Activated CD8-positive, alpha-beta memory T cell treated with anti-CD3 and anti-CD28 coated beads, Interleukin-2, amount 10 ng/mL, durations not matched to agents 7 days and 5 days (primary cell): ENCODE results near the gene ECI1. TPM values are rescaled to one million over a fixed set of nuclear protein-coding genes. Genes with fewer than 3 reads are reported as not detected.

Experiments
- ATAC-seq: fragments of 150-1000 bp; cut with Tn5 transposase; one replicate; pipeline ENCODE4 v1.10.0; 2021; ENCODE audit warnings: moderate library complexity
- CTCF ChIA-PET: fragments of 350-600 bp; sonication (Branson Sonifier 250); formaldehyde crosslinking; loops from one replicate; lab custom pipeline; 2021; ENCODE audit warnings: antibody characterized with exemption; lab: Charles Lee
- DNase-seq: peaks from one replicate; pipeline ENCODE4 v3.0.0-alpha.2; 2020
- H3K27ac Mint-ChIP-seq: one replicate; pipeline ENCODE4 v1.8.0; 2021; ENCODE audit warnings: mild to moderate bottlenecking, mixed read lengths
- H3K27me3 Mint-ChIP-seq: one replicate; pipeline ENCODE4 v1.8.0; 2021; ENCODE audit warnings: mixed read lengths
- H3K36me3 Mint-ChIP-seq: one replicate; pipeline ENCODE4 v1.8.0; 2021; ENCODE audit warnings: mild to moderate bottlenecking, mixed read lengths
- H3K4me1 Mint-ChIP-seq: one replicate; pipeline ENCODE4 v1.8.0; 2021; ENCODE audit warnings: mixed read lengths
- H3K4me3 Mint-ChIP-seq: one replicate; pipeline ENCODE4 v1.8.0; 2021; ENCODE audit warnings: mild to moderate bottlenecking, moderate library complexity, mixed read lengths
- H3K9me3 Mint-ChIP-seq: one replicate; pipeline ENCODE4 v1.8.0; 2022; ENCODE audit warnings: low read depth, mixed read lengths
- total RNA-seq, 2 experiments: library from RNA; stranded (reverse); gene quantifications; one replicate each; pipeline ENCODE4 v1.2.3, GENCODE V29; 2021

Gene ECI1
- total RNA-seq, 2 experiments from 2014 or later, result 48.9 to 57.3 TPM

- ATAC-seq (no peak), DNase-seq (no peak)
- Mint-ChIP-seq H3K27me3 (no peaks in the 10 kb centered on the region), H3K4me1 (peaks cover 4% of the 10 kb centered on the region), H3K36me3 (peaks cover 3% of the 10 kb centered on the region), H3K9me3 (no peaks in the 10 kb centered on the region), H3K27ac (no peak overlapping the region), H3K4me3 (no peak overlapping the region)
- CTCF ChIA-PET, result interaction anchor here (0.7 kb wide), 1 partner anchor 20 kb away, joined by 3 read pairs; the partner anchor contains the start of gene ECI1
Measured at GRCh38 chr16:2231016-2231931, 20.1 kb downstream of the ECI1 start.

- CTCF ChIA-PET, result interaction anchor here (0.7 kb wide), 1 partner anchor 20 kb away, joined by 3 read pairs; the partner anchor contains the start of gene ECI1
- Mint-ChIP-seq H3K36me3 (peaks cover 2% of the 10 kb centered on the region), H3K4me1 (peaks cover 9% of the 10 kb centered on the region), H3K27ac (no peak overlapping the region), H3K4me3 (no peak overlapping the region), H3K9me3 (no peaks in the 10 kb centered on the region), H3K27me3 (no peaks in the 10 kb centered on the region)
- no peak for ATAC-seq
- no peak for DNase-seq
Measured at GRCh38 chr16:2230376-2230775, 21.0 kb downstream of the ECI1 start.

DNA sequence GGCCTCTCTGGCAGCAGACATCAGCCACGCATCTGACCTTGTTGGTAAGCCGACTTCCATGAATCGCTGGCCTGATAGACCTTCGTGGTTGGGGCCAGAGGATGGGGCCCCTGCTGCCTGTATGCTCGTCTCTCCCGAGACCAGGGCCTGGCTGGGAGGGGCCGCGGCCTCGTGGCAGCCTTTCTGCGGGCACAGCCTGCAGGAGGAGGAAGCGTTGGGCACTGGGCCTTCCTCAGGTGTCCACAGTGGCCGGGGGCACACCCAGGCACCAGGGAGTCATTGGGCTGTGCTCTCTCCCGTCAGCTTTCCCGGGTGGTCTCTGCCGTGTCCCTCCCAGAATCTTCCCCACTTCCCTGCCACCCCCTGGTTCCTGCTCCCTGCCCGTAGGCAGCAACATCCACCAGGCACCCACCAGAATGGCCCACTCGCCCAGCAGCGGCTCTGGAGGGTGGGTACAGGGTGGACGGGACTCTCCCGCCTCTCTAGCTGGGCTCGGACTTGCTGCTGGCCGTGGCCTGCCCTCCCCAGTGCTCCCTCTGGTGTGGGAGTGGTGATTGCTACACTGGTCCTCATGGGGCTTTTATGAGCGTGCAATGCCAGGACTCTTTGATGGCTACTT lies 21.6 kb downstream of the ECI1 start:
- CTCF ChIA-PET, result no interaction called here
- ATAC-seq (no peak), DNase-seq (no peak)
- no peak overlapping the region for H3K27ac Mint-ChIP-seq
- H3K4me1 Mint-ChIP-seq, result peaks cover 13% of the 10 kb centered on the region
- no peak overlapping the region for H3K4me3 Mint-ChIP-seq
- no peaks in the 10 kb centered on the region for H3K27me3 Mint-ChIP-seq
- H3K9me3 Mint-ChIP-seq, result no peaks in the 10 kb centered on the region
- no peaks in the 10 kb centered on the region for H3K36me3 Mint-ChIP-seq

DNA sequence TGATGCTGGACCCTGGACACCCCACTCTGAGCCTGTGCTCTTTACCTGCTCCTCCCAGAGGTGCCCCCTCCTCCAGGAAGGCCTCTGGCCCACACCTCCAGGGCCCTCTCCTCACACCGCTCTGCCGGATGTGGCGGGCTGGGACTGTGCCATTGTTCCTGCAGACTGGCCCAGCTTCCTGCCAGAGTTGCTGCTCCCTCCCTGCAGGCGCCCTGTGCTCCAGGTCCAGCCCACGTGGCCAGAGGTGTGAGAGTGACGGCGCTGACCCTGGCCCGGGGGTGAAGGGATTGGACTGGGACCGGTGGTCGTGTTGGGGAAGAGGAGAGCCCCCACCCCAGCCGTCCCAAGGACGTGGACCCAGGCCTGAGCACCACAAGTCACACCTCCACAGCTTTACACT lies 22.3 kb downstream of the ECI1 start:
- CTCF ChIA-PET, result no interaction called here
- Mint-ChIP-seq H3K36me3 (no peaks in the 10 kb centered on the region), H3K27ac (no peak overlapping the region), H3K4me3 (no peak overlapping the region), H3K27me3 (no peaks in the 10 kb centered on the region), H3K4me1 (peaks cover 19% of the 10 kb centered on the region), H3K9me3 (no peaks in the 10 kb centered on the region)
- DNase-seq (no peak), ATAC-seq (no peak)

DNA sequence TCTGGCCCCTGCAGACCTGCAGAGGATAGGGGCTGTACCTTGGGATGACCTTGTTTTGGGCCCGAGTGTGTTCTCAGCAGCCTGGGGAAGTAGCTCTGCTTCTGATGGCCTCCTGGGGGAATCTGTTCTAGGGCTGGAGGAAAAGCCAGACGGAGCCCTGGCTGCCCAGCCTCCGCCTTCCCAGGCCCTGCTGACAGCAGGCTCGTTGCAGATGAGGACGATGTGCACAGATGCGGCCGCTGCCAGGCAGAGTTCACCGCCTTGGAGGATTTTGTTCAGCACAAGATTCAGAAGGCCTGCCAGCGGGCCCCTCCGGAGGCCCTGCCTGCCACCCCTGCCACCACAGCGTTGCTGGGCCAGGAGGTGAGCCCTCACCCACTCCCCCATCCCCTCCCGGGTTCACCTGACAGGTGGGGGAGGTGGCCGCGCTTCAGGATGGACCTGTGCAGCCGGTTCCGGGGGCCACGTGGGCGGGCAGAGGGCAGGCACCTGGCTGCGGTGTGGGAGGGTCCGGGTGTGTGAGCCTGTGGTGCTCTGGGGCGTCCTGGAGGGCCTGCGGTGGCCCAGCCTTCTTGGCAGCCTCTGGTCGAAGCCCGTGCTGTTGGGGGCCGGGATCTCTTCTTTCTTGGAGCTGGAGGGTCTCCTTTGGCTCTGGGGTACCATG lies 23.1 kb downstream of the ECI1 start:
- Mint-ChIP-seq H3K27ac (no peak overlapping the region), H3K27me3 (no peaks in the 10 kb centered on the region)
- CTCF ChIA-PET, result no interaction called here

GRCh38 chr16:2226918-2227317 lies 24.5 kb downstream of the ECI1 start:
- Mint-ChIP-seq H3K27ac (peak overlapping the region; percentile 6), H3K9me3 (no peaks in the 10 kb centered on the region), H3K36me3 (no peaks in the 10 kb centered on the region), H3K4me3 (no peak overlapping the region), H3K4me1 (peaks cover 22% of the 10 kb centered on the region), H3K27me3 (no peaks in the 10 kb centered on the region)
- CTCF ChIA-PET, result interaction anchor here (1.3 to 2.6 kb wide), 2 partner anchors 22 to 24 kb away, joined by 4 to 18 read pairs; partner anchors contain the start of genes ECI1 and MLST8
- ATAC-seq (no peak), DNase-seq (no peak)

More for the DNA sequence above, 23.1 kb downstream of the ECI1 start:
- DNase-seq (no peak), ATAC-seq (no peak)
- H3K9me3 Mint-ChIP-seq, result no peaks in the 10 kb centered on the region
- H3K4me1 Mint-ChIP-seq, result peaks cover 19% of the 10 kb centered on the region
- H3K36me3 Mint-ChIP-seq, result no peaks in the 10 kb centered on the region
- no peak overlapping the region for H3K4me3 Mint-ChIP-seq

- no peak for DNase-seq
Measured at GRCh38 chr16:2226245-2226793, 25.1 kb downstream of the ECI1 start.

DNA sequence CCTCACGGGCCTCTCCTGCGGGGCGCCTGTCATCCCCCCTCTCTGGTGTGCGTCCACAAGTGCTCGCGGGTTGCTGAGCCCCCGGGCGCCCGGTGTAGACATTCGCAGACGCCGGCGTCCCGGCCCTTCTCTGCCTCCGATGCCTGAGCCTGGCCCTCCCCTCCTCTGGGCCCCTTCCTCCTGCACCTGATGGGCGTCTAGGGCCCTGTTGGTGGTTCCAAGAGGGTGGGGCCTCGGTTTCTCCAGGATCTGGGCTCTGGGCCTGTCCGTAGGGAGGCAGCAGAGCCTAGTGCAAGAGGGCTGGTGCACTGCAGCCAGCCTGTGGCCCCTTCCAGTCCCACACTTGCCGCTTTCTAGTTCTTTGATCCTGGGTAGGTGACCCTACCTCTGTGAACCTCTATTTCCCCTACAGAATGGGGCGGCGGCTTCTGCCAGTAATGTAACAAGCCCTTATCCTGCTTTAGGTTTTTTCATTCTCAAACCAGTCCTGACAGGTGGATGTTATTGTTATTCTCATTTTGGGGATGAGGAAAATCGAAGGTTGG lies 27.4 kb downstream of the ECI1 start:
- H3K9me3 Mint-ChIP-seq, result no peaks in the 10 kb centered on the region
- no peaks in the 10 kb centered on the region for H3K36me3 Mint-ChIP-seq
- ATAC-seq (peak; percentile 25), DNase-seq (peak; percentile 65)
- peaks cover 22% of the 10 kb centered on the region for H3K4me1 Mint-ChIP-seq
- no peaks in the 10 kb centered on the region for H3K27me3 Mint-ChIP-seq
- CTCF ChIA-PET, result interaction anchor here (1.4 kb wide), 1 partner anchor 116 kb away, joined by 3 read pairs; the partner anchor contains the start of gene ABCA3
- H3K4me3 Mint-ChIP-seq, result peak overlapping the region; percentile 78
- H3K27ac Mint-ChIP-seq, result peak overlapping the region; percentile 76

More at GRCh38 chr16:2226245-2226793, 25.1 kb downstream of the ECI1 start:
- Mint-ChIP-seq H3K36me3 (no peaks in the 10 kb centered on the region), H3K27ac (peak overlapping the region; percentile 36), H3K9me3 (no peaks in the 10 kb centered on the region), H3K4me3 (no peak overlapping the region), H3K4me1 (peaks cover 22% of the 10 kb centered on the region), H3K27me3 (no peaks in the 10 kb centered on the region)
- CTCF ChIA-PET, result interaction anchor here (0.7 to 2.6 kb wide), 3 partner anchors 21 to 128 kb away, joined by 3 to 18 read pairs (median 4); partner anchors contain the start of genes ECI1 and MLST8
- no peak for ATAC-seq

DNA sequence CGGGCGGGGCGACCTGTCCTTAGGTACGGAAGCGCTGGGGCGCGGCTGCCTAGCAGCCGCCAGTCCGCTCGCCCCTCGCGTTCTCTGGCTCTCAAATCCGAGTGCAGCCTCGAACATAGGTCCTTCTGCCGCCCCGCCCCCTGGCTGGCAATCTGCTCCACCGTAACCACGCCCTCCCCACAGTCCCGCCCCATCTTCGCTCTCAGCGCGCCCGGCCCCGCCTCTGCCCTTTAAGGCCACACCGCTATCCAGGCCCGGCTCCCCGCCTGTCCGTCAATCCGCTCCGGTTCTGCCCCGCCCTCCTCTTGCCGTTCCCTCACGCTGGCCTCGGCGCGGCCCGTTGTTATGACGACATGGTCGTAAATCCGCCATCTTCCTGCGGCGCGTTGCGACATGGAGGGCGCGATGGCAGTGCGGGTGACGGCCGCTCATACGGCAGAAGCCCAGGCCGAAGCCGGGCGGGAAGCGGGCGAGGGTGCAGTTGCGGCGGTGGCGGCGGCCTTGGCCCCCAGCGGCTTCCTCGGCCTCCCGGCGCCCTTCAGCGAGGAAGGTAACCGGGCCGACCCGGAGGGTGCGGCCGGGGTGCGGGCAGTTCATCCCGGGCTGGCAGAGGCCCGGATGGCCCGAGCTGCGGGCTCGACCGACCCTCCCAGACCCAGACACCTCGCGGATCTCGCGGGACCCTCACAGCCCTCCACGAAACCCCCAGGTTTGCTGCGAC lies 28.0 kb downstream of the ECI1 start, which contains the start of gene E4F1:
Gene E4F1 (plus strand): TSS at position 371 of the 721 bp plus-strand sequence. CDS start 23 bp downstream, at position 394.
- Mint-ChIP-seq H3K4me3 (peak within 1 kb of the TSS; percentile 78), H3K4me1 (peaks cover 22% of the 10 kb centered on the region), H3K27ac (peak within 1 kb of the TSS; percentile 76), H3K27me3 (no peaks in the 10 kb centered on the region), H3K9me3 (no peaks in the 10 kb centered on the region), H3K36me3 (no peaks in the 10 kb centered on the region)
- CTCF ChIA-PET, result interaction anchor here (1.0 to 1.4 kb wide), 4 partner anchors 9 to 117 kb away, joined by 3 to 4 read pairs (median 3); partner anchors contain the start of genes ABCA3 and PGP
- ATAC-seq (peak; percentile 97), DNase-seq (peak; percentile 100)

- ATAC-seq, result no peak
- no peaks in the 10 kb centered on the region for H3K27me3 Mint-ChIP-seq
- H3K4me3 Mint-ChIP-seq, result peak overlapping the region; percentile 36
- peak overlapping the region; percentile 57 for H3K27ac Mint-ChIP-seq
- H3K9me3 Mint-ChIP-seq, result no peaks in the 10 kb centered on the region
- peaks cover 6% of the 10 kb centered on the region for H3K36me3 Mint-ChIP-seq
- CTCF ChIA-PET, result interaction anchor here (1.2 to 1.6 kb wide), 2 partner anchors 10 to 35 kb away, joined by 3 to 5 read pairs; partner anchors contain the start of gene ECI1
- no peak for DNase-seq
- H3K4me1 Mint-ChIP-seq, result peaks cover 22% of the 10 kb centered on the region
Measured at GRCh38 chr16:2216330-2216729, 35.1 kb downstream of the ECI1 start.

- peak within 1 kb of the TSS; percentile 91 for H3K27ac Mint-ChIP-seq
Measured at GRCh38 chr16:2214719-2214968, 36.7 kb downstream of the ECI1 start, which contains the start of gene PGP. TSS of gene PGP (minus strand) at chr16:2214840. CDS start at chr16:2214777, 63 bp downstream.

More at GRCh38 chr16:2214719-2214968, 36.7 kb downstream of the ECI1 start, which contains the start of gene PGP:
- H3K4me1 Mint-ChIP-seq, result peaks cover 22% of the 10 kb centered on the region
- DNase-seq, result no peak
- ATAC-seq, result peak; percentile 96
- CTCF ChIA-PET, result interaction anchor here (0.6 to 1.6 kb wide), 9 partner anchors 8 to 74 kb away, joined by 3 to 9 read pairs (median 3); partner anchors contain the start of gene ECI1
- H3K9me3 Mint-ChIP-seq, result no peaks in the 10 kb centered on the region
- H3K4me3 Mint-ChIP-seq, result peak within 1 kb of the TSS; percentile 89
- H3K27me3 Mint-ChIP-seq, result no peaks in the 10 kb centered on the region
- peaks cover 6% of the 10 kb centered on the region for H3K36me3 Mint-ChIP-seq
